ENCODE measurements around the gene RIC8A. TPM values are rescaled to one million over a fixed set of nuclear protein-coding genes. Genes with fewer than 3 reads are reported as not detected.

The RIC8A gene
- total and polyA plus RNA-seq, 3 donors from 2014 or later, result 104 to 132 (median 108) TPM

DNA sequence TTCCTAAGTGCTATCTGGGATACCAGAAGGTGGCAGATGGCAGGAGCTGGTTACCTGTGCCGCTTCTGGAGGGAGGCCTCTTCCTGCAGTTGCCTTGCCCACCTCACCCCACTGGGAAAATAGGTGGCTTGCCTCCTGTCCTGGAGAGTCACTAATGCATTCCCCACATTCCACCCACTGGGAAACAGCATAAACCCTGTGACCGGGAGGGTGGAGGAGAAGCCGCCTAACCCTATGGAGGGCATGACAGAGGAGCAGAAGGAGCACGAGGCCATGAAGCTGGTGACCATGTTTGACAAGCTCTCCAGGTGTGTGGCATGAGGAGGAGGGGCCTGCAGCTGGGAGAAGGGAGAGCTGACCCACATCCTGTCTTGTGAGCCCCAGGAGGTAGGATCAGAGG is 5.6 kb downstream of the RIC8A start:
- H3K36me3 ChIP-seq (ENCODE audit: low read depth, missing control alignments), result no peaks in the 10 kb centered on the region
- H3K27ac ChIP-seq, result no peak overlapping the region
- TF ChIP-seq, protein P1, sequence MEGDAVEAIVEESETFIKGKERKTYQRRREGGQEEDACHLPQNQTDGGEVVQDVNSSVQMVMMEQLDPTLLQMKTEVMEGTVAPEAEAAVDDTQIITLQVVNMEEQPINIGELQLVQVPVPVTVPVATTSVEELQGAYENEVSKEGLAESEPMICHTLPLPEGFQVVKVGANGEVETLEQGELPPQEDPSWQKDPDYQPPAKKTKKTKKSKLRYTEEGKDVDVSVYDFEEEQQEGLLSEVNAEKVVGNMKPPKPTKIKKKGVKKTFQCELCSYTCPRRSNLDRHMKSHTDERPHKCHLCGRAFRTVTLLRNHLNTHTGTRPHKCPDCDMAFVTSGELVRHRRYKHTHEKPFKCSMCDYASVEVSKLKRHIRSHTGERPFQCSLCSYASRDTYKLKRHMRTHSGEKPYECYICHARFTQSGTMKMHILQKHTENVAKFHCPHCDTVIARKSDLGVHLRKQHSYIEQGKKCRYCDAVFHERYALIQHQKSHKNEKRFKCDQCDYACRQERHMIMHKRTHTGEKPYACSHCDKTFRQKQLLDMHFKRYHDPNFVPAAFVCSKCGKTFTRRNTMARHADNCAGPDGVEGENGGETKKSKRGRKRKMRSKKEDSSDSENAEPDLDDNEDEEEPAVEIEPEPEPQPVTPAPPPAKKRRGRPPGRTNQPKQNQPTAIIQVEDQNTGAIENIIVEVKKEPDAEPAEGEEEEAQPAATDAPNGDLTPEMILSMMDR (IDR thresholded peaks at IDR 0.05), result no peak
- no peak for TF ChIP-seq POLR2A (IDR thresholded peaks at IDR 0.05)
- no peak overlapping the region for H3K4me3 ChIP-seq
- peaks cover 12% of the 10 kb centered on the region for H3K4me1 ChIP-seq
- no peaks in the 10 kb centered on the region for H3K27me3 ChIP-seq
- no peaks in the 10 kb centered on the region for H3K9me3 ChIP-seq
- DNase-seq, result no peak
- intact Hi-C loops (cut with DNase I; ENCODE audit: low total_unique reads), result no loop called here
- 87 to 95% methylated on average over 4 of the region's 4 CpGs for WGBS, 2 donors

DNA sequence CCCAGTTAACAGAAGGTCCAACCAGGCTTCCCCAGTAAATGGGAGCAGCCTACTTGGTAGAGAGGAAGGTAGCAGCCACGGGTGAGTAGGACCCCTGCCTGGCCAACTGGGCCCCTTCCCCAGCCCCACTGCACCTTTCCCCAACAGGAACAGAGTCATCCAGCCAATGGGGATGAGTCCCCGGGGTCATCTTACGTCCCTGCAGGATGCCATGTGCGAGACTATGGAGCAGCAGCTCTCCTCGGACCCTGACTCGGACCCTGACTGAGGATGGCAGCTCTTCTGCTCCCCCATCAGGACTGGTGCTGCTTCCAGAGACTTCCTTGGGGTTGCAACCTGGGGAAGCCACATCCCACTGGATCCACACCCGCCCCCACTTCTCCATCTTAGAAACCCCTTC is 6.6 kb downstream of the RIC8A start:
- Histone ChIP-seq H3K27me3 (no peaks in the 10 kb centered on the region), H3K36me3 (ENCODE audit: low read depth, missing control alignments) (no peaks in the 10 kb centered on the region), H3K4me1 (peaks cover 12% of the 10 kb centered on the region), H3K27ac (no peak overlapping the region), H3K4me3 (no peak overlapping the region), H3K9me3 (no peaks in the 10 kb centered on the region)
- intact Hi-C loops (cut with DNase I; ENCODE audit: low total_unique reads), result no loop called here
- 84 to 96% methylated on average over 7 of the region's 7 CpGs for WGBS, 2 donors
- no peak for TF ChIP-seq POLR2A (IDR thresholded peaks at IDR 0.05)
- TF ChIP-seq, protein P1 (IDR thresholded peaks at IDR 0.05), result no peak
- no peak for DNase-seq

DNA sequence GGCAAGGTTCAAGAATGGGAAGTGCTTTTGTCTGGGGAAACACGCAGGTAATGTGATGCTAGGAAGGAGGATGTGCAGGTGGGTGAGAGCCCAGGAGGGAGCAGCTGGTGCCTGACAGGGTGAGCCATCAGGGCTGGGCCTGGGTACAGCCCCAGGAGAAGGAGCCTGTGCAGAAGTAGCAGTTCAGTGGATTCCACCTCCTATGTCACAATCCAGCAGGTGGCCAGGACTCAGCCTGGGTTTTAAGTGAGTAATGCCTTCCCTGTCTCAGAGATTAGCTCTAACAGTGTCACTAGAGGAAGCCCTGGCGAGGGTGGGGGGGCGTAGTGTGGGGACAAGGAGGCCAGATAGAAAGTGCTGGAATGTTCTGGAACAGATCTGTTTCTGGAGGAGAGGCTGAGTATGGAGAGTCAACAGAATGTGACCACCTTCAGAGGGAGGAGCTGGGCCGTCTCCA is 8.1 kb downstream of the RIC8A start:
- no peak overlapping the region for H3K27ac ChIP-seq
- H3K4me3 ChIP-seq, result no peak overlapping the region
- no peaks in the 10 kb centered on the region for H3K9me3 ChIP-seq
- DNase-seq, result no peak
- no peaks in the 10 kb centered on the region for H3K27me3 ChIP-seq
- no peaks in the 10 kb centered on the region for H3K36me3 ChIP-seq (ENCODE audit: low read depth, missing control alignments)
- intact Hi-C loops (cut with DNase I; ENCODE audit: low total_unique reads), result no loop called here
- no peaks in the 10 kb centered on the region for H3K4me1 ChIP-seq
- TF ChIP-seq POLR2A (IDR thresholded peaks at IDR 0.05), result no peak
- TF ChIP-seq, protein P1 (IDR thresholded peaks at IDR 0.05), result no peak
- WGBS, 2 donors, result 61 to 72% methylated on average over 2 to 4 of the region's 4 CpGs

DNA sequence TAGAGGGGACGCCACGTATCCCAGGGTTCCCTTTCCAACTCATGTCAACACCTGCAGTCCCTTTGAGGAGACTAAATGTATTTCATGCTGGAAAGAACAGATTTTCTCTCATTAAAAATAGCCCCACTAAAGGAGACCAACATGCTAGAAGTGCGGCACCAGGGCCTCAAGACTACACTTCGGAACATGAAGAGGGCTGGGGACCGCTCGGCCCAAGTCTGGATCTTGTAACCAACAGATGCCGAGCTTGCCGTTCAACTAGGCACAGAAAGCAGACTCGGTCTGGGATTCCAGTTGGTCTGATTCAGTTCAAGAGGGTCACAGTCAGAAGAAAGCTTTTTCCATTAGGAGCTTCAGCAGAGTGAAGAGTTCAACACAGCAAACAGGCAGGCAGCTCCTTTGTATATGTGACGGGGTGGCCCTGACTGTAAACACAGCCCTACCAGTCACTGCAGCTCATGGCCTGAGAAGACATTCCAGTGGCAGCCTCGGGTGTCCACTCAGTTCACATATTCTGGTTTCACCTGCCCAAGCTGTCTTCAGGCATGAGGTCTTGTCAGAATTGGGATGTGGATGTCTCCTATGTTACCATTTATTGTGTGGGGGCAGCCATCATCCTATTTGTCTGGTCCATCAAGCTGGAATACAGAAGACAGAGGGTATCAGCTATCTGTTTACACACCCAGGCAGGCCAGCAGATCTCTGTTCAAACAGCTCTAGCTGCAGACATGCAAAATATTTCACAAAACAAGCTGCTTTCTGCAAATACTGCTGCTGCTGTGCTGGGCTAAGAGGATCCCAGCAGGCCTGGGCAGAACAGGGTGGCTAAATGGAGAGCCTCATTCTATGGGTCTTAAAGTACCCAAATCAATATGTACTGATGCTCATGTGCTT is 8.8 kb downstream of the RIC8A start:
- no peak for DNase-seq
- Histone ChIP-seq H3K27ac (no peak overlapping the region), H3K9me3 (no peaks in the 10 kb centered on the region), H3K27me3 (no peaks in the 10 kb centered on the region), H3K36me3 (ENCODE audit: low read depth, missing control alignments) (no peaks in the 10 kb centered on the region), H3K4me1 (no peaks in the 10 kb centered on the region), H3K4me3 (no peak overlapping the region)
- TF ChIP-seq, protein P1 (IDR thresholded peaks at IDR 0.05), result no peak
- no peak for TF ChIP-seq POLR2A (IDR thresholded peaks at IDR 0.05)
- WGBS, 2 donors, result 83 to 88% methylated on average over 11 of the region's 11 CpGs
- intact Hi-C loops (cut with DNase I; ENCODE audit: low total_unique reads), result no loop called here
